ENCODE measurements around the gene MAST4. TPM values are rescaled to one million over a fixed set of nuclear protein-coding genes. Genes with fewer than 3 reads are reported as not detected.

The MAST4 gene
- total and polyA plus RNA-seq, 2 of the 13 experiments (the other 11 are each of a cell fraction or from before 2014, with no cell fraction given) = 3.4 to 3.7 TPM

DNA sequence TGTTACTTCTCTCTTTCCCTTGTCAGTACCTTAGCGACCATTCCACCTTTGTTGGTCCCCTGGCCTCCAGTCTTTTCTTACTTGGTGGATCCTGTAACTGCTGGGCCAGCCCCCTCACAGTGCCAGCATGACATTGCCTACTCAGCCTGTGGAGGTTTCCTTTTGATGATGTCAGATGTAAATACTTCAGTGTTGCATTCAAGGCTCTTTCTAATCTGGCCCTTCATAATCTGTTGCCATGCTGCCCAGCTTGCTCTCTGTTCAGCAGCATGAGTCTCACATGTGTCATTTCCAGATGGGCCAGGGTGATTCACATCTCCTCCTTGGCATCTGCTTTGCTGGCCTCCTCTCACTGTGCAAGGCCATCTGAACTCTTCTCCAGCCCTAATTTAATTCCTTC, 57.1 kb downstream of the MAST4 start:
- 3% methylated on average over 1 of the region's 1 CpG for WGBS (ENCODE audit: low lambda C conversion rate)

More for the DNA sequence above, 57.1 kb downstream of the MAST4 start:
- CTCF ChIA-PET (ENCODE audit: low intra/inter-chr PET ratio, low total read pairs) = no interaction called here
- no peak for DNase-seq (ENCODE audit: low spot score)
- no peaks in the 10 kb centered on the region for H3K79me2 ChIP-seq (ENCODE audit: insufficient read depth, low read length)
- BruUV-seq (replicated peaks) = no TSS peak
- TF ChIP-seq PLRG1 (conservative IDR thresholded peaks at IDR 0.05) = no peak
- TF ChIP-seq ZNF563 (CRISPR knock-in tag; IDR thresholded peaks at IDR 0.05) = no peak
- no peak for TF ChIP-seq PAF1 (CRISPR knock-in tag; IDR thresholded peaks at IDR 0.05)
- TF ChIP-seq BHLHE40 (IDR thresholded peaks at IDR 0.05; ENCODE audit: low read length) = no peak
- TF ChIP-seq ZNF530 (CRISPR knock-in tag; IDR thresholded peaks at IDR 0.05; ENCODE audit: low read depth) = no peak
- TF ChIP-seq SKI (IDR thresholded peaks at IDR 0.05; ENCODE audit: partially characterized antibody) = no peak
- TF ChIP-seq PCBP2 (optimal IDR thresholded peaks at IDR 0.05; ENCODE audit: low read depth, low read length, poor library complexity, severe bottlenecking) = no peak
- no peak for TF ChIP-seq CAMTA2 (CRISPR knock-in tag; IDR thresholded peaks at IDR 0.05; ENCODE audit: borderline replicate concordance)
- no peak for TF ChIP-seq NCOA5 (CRISPR knock-in tag; IDR thresholded peaks at IDR 0.05)
- TF ChIP-seq BCL6 (CRISPR knock-in tag; IDR thresholded peaks at IDR 0.05) = no peak
- no peak for TF ChIP-seq YY1 (IDR thresholded peaks at IDR 0.05; ENCODE audit: insufficient read depth, insufficient replicate concordance, low read depth, low read length)
- no peak for TF ChIP-seq TBP (CRISPR knock-in tag; IDR thresholded peaks at IDR 0.05)
- TF ChIP-seq NKX3-1 (CRISPR knock-in tag; IDR thresholded peaks at IDR 0.05) = no peak
- TF ChIP-seq, protein P1, sequence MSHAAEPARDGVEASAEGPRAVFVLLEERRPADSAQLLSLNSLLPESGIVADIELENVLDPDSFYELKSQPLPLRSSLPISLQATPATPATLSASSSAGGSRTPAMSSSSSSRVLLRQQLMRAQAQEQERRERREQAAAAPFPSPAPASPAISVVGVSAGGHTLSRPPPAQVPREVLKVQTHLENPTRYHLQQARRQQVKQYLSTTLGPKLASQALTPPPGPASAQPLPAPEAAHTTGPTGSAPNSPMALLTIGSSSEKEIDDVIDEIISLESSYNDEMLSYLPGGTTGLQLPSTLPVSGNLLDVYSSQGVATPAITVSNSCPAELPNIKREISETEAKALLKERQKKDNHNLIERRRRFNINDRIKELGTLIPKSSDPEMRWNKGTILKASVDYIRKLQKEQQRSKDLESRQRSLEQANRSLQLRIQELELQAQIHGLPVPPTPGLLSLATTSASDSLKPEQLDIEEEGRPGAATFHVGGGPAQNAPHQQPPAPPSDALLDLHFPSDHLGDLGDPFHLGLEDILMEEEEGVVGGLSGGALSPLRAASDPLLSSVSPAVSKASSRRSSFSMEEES (CRISPR knock-in tag; IDR thresholded peaks at IDR 0.05) = no peak
- TF ChIP-seq, protein P2, sequence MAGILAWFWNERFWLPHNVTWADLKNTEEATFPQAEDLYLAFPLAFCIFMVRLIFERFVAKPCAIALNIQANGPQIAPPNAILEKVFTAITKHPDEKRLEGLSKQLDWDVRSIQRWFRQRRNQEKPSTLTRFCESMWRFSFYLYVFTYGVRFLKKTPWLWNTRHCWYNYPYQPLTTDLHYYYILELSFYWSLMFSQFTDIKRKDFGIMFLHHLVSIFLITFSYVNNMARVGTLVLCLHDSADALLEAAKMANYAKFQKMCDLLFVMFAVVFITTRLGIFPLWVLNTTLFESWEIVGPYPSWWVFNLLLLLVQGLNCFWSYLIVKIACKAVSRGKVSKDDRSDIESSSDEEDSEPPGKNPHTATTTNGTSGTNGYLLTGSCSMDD (CRISPR knock-in tag; IDR thresholded peaks at IDR 0.05) = no peak
- no peaks in the 10 kb centered on the region for H3K9me3 ChIP-seq (ENCODE audit: low read length)
- no peaks in the 10 kb centered on the region for H3K27me3 ChIP-seq (ENCODE audit: control insufficient read depth in 1 of 2, insufficient read depth in 2 of 2, low read length in 2 of 2)
- no peaks in the 10 kb centered on the region for H4K20me1 ChIP-seq (ENCODE audit: insufficient read depth, low read length)
- POLR2A ChIA-PET = no interaction called here
- H3K27ac ChIP-seq (ENCODE audit: extremely low read length, insufficient read depth, low read length) = no peak overlapping the region
- FAIRE-seq = no peak
- no peak overlapping the region for H3K4me3 ChIP-seq (replicated peaks in 1 of 3; ENCODE audit: insufficient read depth in 1 of 3, low read depth in 2 of 3, low read length in 3 of 3)
- intact Hi-C loops (cut with micrococcal nuclease; ENCODE audit: unreplicated experiment) (no loop called here), in situ Hi-C loops (cut with HindIII; ENCODE audit: extremely low pct_ligation_motif_present, low pct_unique_long_range_greater_than_20kb) (no loop called here)
- no peaks in the 10 kb centered on the region for H3K36me3 ChIP-seq (replicated peaks in 1 of 2; ENCODE audit: control insufficient read depth in 1 of 2, insufficient read depth in 2 of 2, low read length in 2 of 2)
- H3K4me1 ChIP-seq (ENCODE audit: insufficient read depth, low read length) = no peaks in the 10 kb centered on the region
- no peak overlapping the region for H2AFZ ChIP-seq (ENCODE audit: low read length)
- no peak for ATAC-seq
- no peak overlapping the region for H3K9ac ChIP-seq (ENCODE audit: insufficient read depth, low read depth, low read length)
- H3K4me2 ChIP-seq (ENCODE audit: low read depth, low read length) = no peak overlapping the region

All from HepG2 (cell line).